Activated CD8-positive, alpha-beta T cell treated with anti-CD3 and anti-CD28 coated beads for 36 hours (primary cell): ENCODE results near the gene AP4E1. TPM values are rescaled to one million over a fixed set of nuclear protein-coding genes. Genes with fewer than 3 reads are reported as not detected.

Experiments
- ATAC-seq: fragments of 200-7000 bp; cut with Tn5 transposase; one replicate; pipeline ENCODE4 v1.10.0; 2021; ENCODE audit warnings: mild to moderate bottlenecking, moderate library complexity
- CTCF ChIA-PET: fragments of 350-600 bp; sonication (Branson Sonifier 250); formaldehyde crosslinking; loops from one replicate; lab custom pipeline; 2021; ENCODE audit warnings: antibody characterized with exemption; lab: Charles Lee
- POLR2A ChIA-PET: fragments of 350-600 bp; sonication (Branson Sonifier 250); formaldehyde crosslinking; loops from one replicate; lab custom pipeline; 2021; ENCODE audit warnings: antibody characterized with exemption; lab: Charles Lee
- DNase-seq: peaks from one replicate; pipeline ENCODE4 v3.0.0-alpha.2; 2020
- H3K27ac Mint-ChIP-seq: one replicate; pipeline ENCODE4 v1.8.0; 2021; ENCODE audit warnings: mild to moderate bottlenecking, mixed read lengths
- H3K27me3 Mint-ChIP-seq: one replicate; pipeline ENCODE4 v1.8.0; 2021; ENCODE audit warnings: mixed read lengths
- H3K36me3 Mint-ChIP-seq: one replicate; pipeline ENCODE4 v1.8.0; 2021; ENCODE audit warnings: low read depth, mixed read lengths
- H3K4me1 Mint-ChIP-seq: one replicate; pipeline ENCODE4 v1.8.0; 2021; ENCODE audit warnings: low read depth, mixed read lengths
- H3K4me3 Mint-ChIP-seq: one replicate; pipeline ENCODE4 v1.8.0; 2021; ENCODE audit warnings: mild to moderate bottlenecking, moderate library complexity, mixed read lengths
- H3K9me3 Mint-ChIP-seq: one replicate; pipeline ENCODE4 v1.8.0; 2021; ENCODE audit warnings: mixed read lengths
- intact Hi-C: fragments of 100-400 bp; cut with micrococcal nuclease; formaldehyde crosslinking; loops from one replicate; pipeline ENCODE4 v1.10.0; 2022
- total RNA-seq, 2 experiments: library from RNA; stranded (reverse); gene quantifications; one replicate each; pipeline ENCODE4 v1.2.3, GENCODE V29; 2021
- TF ChIP-seq, protein P1 (sequence below): fragments of 200-600 bp; IDR thresholded peaks from one replicate; pipeline ENCODE4 v1.8.0; 2022; ENCODE audit warnings: antibody characterized with exemption, mild to moderate bottlenecking

AP4E1 gene
- total RNA-seq, 2 experiments from 2014 or later: 16.6 TPM

DNA sequence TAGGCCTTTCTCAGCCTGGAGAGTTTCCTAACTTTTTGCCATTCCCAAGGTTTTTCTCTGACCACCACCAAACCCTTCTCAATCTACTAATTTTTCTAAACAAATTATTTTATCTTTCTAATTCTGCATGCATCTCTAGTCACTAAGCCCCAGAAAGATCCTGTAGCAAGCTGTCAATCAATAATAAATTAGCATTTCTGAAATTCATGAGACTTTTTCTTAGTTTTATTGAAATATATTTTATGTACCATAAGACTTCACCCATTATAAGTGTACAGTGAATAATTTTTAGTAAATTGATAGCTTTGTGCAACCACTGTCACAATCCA, 22.4 kb upstream of the AP4E1 start:
- ATAC-seq (no peak), DNase-seq (no peak)
- intact Hi-C loops: loop anchor here (10.0 kb wide), 1 partner anchor 121 kb away; the partner anchor contains the start of gene SPPL2A
- H3K27me3 Mint-ChIP-seq: no peaks in the 10 kb centered on the region
- TF ChIP-seq, protein P1, sequence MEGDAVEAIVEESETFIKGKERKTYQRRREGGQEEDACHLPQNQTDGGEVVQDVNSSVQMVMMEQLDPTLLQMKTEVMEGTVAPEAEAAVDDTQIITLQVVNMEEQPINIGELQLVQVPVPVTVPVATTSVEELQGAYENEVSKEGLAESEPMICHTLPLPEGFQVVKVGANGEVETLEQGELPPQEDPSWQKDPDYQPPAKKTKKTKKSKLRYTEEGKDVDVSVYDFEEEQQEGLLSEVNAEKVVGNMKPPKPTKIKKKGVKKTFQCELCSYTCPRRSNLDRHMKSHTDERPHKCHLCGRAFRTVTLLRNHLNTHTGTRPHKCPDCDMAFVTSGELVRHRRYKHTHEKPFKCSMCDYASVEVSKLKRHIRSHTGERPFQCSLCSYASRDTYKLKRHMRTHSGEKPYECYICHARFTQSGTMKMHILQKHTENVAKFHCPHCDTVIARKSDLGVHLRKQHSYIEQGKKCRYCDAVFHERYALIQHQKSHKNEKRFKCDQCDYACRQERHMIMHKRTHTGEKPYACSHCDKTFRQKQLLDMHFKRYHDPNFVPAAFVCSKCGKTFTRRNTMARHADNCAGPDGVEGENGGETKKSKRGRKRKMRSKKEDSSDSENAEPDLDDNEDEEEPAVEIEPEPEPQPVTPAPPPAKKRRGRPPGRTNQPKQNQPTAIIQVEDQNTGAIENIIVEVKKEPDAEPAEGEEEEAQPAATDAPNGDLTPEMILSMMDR: peak; percentile 35
- peaks cover 5% of the 10 kb centered on the region for H3K36me3 Mint-ChIP-seq
- no peak overlapping the region for H3K4me3 Mint-ChIP-seq
- ChIA-PET CTCF (interaction anchor here (0.7 to 5.0 kb wide), 22 partner anchors 11 to 535 kb away, joined by 3 to 45 read pairs (median 3); no protein-coding TSS in a partner anchor), POLR2A (interaction anchor here (0.8 to 1.1 kb wide), 2 partner anchors 23 to 536 kb away, joined by 3 read pairs; no protein-coding TSS in a partner anchor)
- peaks cover 7% of the 10 kb centered on the region for H3K9me3 Mint-ChIP-seq
- H3K4me1 Mint-ChIP-seq: peaks cover 55% of the 10 kb centered on the region
- H3K27ac Mint-ChIP-seq: peak overlapping the region; percentile 88

DNA sequence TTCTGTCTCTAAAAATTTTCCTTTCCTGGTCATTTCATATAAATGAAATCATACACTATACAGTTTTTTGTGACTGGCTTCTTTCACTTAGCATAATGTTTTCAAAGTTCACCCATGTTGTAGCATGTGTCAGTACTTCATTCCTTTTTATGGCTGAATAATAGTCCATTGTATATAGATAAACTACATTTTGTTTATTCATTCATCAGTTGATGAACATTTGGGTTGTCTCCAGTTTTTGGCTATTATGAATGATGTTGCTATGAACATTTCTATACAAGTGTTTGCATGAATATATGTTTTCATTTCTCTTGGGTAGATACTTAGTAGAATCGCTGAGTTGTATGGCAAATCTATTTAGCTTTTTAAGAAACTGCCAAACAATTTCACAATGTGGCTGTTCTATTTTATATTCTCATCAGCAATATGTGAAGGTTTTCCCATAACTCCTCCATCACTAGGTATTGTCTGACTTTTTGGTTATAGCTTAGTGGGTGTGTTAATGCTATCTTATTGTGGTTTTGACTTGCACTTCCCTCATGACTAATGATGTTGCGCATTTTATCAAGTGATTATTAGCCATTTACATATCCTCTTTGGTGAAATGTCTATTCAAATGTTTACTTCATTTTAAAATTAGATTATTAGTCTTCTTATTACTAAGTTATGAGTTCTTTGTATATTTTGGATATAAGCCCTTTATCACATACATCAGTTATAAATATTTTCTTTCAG, 21.7 kb upstream of the AP4E1 start:
- TF ChIP-seq, protein P1: no peak
- no peak for DNase-seq
- Mint-ChIP-seq H3K4me3 (no peak overlapping the region), H3K27me3 (no peaks in the 10 kb centered on the region), H3K36me3 (peaks cover 6% of the 10 kb centered on the region), H3K4me1 (peaks cover 48% of the 10 kb centered on the region), H3K27ac (no peak overlapping the region), H3K9me3 (peaks cover 9% of the 10 kb centered on the region)
- ChIA-PET POLR2A (interaction anchor here (0.8 to 1.1 kb wide), 2 partner anchors 22 to 536 kb away, joined by 3 read pairs; no protein-coding TSS in a partner anchor), CTCF (interaction anchor here (0.7 to 5.0 kb wide), 23 partner anchors 11 to 535 kb away, joined by 3 to 45 read pairs (median 3); no protein-coding TSS in a partner anchor)
- intact Hi-C loops: loop anchor here (10.0 kb wide), 1 partner anchor 122 kb away; the partner anchor contains the start of gene SPPL2A
- ATAC-seq: no peak

- intact Hi-C loops: loop anchor here (10.0 kb wide), 1 partner anchor 123 kb away; the partner anchor contains the start of gene SPPL2A
- ChIA-PET POLR2A (no interaction called here), CTCF (interaction anchor here (1.2 to 5.0 kb wide), 4 partner anchors 10 to 213 kb away, joined by 3 to 45 read pairs (median 35); no protein-coding TSS in a partner anchor)
- no peak for ATAC-seq
- H3K9me3 Mint-ChIP-seq: peaks cover 11% of the 10 kb centered on the region
- H3K27me3 Mint-ChIP-seq: no peaks in the 10 kb centered on the region
- H3K36me3 Mint-ChIP-seq: peaks cover 7% of the 10 kb centered on the region
- no peak overlapping the region for H3K27ac Mint-ChIP-seq
- no peak for DNase-seq
- peaks cover 39% of the 10 kb centered on the region for H3K4me1 Mint-ChIP-seq
- TF ChIP-seq, protein P1: no peak
- no peak overlapping the region for H3K4me3 Mint-ChIP-seq
Measured at GRCh38 chr15:50888054-50888453, 20.4 kb upstream of the AP4E1 start.

DNA sequence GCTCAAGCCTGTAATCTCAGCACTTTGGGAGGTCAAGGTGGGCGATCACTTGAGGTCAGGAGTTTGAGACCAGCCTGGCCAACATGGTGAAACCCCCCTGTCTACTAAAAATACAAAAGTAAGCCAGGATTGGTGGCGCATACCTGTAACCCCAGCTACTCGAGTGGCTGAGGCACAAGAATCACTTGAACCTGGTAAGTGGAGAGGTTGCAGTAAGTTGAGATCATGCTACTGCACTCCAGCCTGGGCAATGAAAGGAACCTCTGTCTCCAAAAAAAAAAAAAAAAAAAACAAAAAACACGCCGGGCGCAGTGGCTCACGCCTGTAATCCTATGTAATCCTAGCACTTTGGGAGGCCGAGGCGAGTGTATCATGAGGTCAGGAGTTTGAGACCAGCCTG, 18.9 kb upstream of the AP4E1 start:
- intact Hi-C loops: loop anchor here (10.0 kb wide), 1 partner anchor 125 kb away; the partner anchor contains the start of gene SPPL2A
- no peak overlapping the region for H3K27ac Mint-ChIP-seq
- H3K27me3 Mint-ChIP-seq: no peaks in the 10 kb centered on the region
- H3K4me1 Mint-ChIP-seq: peaks cover 25% of the 10 kb centered on the region
- ATAC-seq: no peak
- H3K4me3 Mint-ChIP-seq: no peak overlapping the region
- H3K36me3 Mint-ChIP-seq: peaks cover 7% of the 10 kb centered on the region
- TF ChIP-seq, protein P1: no peak
- DNase-seq: no peak
- ChIA-PET CTCF (interaction anchor here (0.6 to 1.3 kb wide), 2 partner anchors 15 to 163 kb away, joined by 3 to 5 read pairs; no protein-coding TSS in a partner anchor), POLR2A (no interaction called here)
- peaks cover 19% of the 10 kb centered on the region for H3K9me3 Mint-ChIP-seq
